Erythroblast (primary cell): ENCODE data around the gene TFRC.

ENCODE experiments used
- GATA1 ChIP-seq: IDR thresholded peaks from 2 replicates; pipeline ENCODE4 v1.6.1; 2011; ENCODE audit warnings: low read depth, mild to moderate bottlenecking, control low read depth, low read length, moderate library complexity
- POLR2A ChIP-seq: IDR thresholded peaks from 2 replicates; pipeline ENCODE4 v1.6.1; 2011; ENCODE audit warnings: mild to moderate bottlenecking, low read length

- TF ChIP-seq POLR2A (no peak), GATA1 (no peak)
These were observed 68.9 kb downstream of the TFRC start for GRCh38 chr3:196012941-196013476.
